HepG2 (cell line): Measurements from ENCODE around the gene COMMD3. TPM values are rescaled to one million over a fixed set of nuclear protein-coding genes. Genes with fewer than 3 reads are reported as not detected.

Source experiments
- ATAC-seq: fragments of 200-7000 bp; cut with Tn5 transposase; 3 replicates; pipeline ENCODE4 v1.9.1; 2020; ENCODE audit warnings: mild to moderate bottlenecking, moderate library complexity
- BruUV-seq: library from RNA; stranded (reverse); fragments of 400-500 nt; replicated peaks from 2 replicates; lab custom pipeline; 2021; lab: Mats Ljungman, UMichigan
- CTCF ChIA-PET: fragments of 300-600 bp; formaldehyde crosslinking; extraction: SDS; loops from one replicate; lab custom pipeline; 2021; ENCODE audit warnings: low total read pairs, inconsistent platforms, low intra/inter-chr PET ratio; lab: Yijun Ruan, JAX
- POLR2A ChIA-PET: fragments of 350-600 bp; sonication (Branson Sonifier 250); formaldehyde crosslinking; loops from one replicate; lab custom pipeline; 2020; ENCODE audit warnings: antibody characterized with exemption, inconsistent platforms; lab: Yijun Ruan, JAX
- DNase-seq: peaks from one replicate; pipeline ENCODE4 v3.0.0-alpha.2; 2015; ENCODE audit warnings: low spot score
- FAIRE-seq: peaks from 3 replicates; lab custom pipeline; 2011; peaks lifted over from hg19 to GRCh38; lab: Jason Lieb, UNC
- H2AFZ ChIP-seq: one replicate; pipeline ENCODE4 v1.6.1; 2011; ENCODE audit warnings: low read length, inconsistent platforms
- H3K27ac ChIP-seq: fragments of 300-600 bp; 3 replicates; pipeline ENCODE4 v1.8.0; 2011; ENCODE audit warnings: mixed run types, mild to moderate bottlenecking, mixed read lengths, low read length, inconsistent platforms; ENCODE audit not compliant: insufficient read depth; ENCODE audit errors: extremely low read length
- H3K27me3 ChIP-seq, 2 experiments: fragments of 200-600 bp in 1 of 2; 2 replicates in 1 of 2; 3 replicates in 1 of 2; pipeline versions ENCODE4 v1.6.0 to v1.8.0; 2011; ENCODE audit warnings: low read length in 2 of 2, mild to moderate bottlenecking in 2 of 2, moderate library complexity in 2 of 2, inconsistent platforms in 1 of 2; ENCODE audit not compliant: insufficient read depth in 2 of 2, control insufficient read depth in 1 of 2
- H3K36me3 ChIP-seq, 2 experiments: fragments of 200-600 bp in 1 of 2; replicated peaks in 1 of 2; 2 replicates in 1 of 2; 3 replicates in 1 of 2; pipeline versions ENCODE4 v1.5.1 to v1.8.0; 2011; ENCODE audit warnings: low read length in 2 of 2, inconsistent platforms in 1 of 2; ENCODE audit not compliant: insufficient read depth in 2 of 2, control insufficient read depth in 1 of 2
- H3K4me1 ChIP-seq: 2 replicates; pipeline ENCODE4 v1.5.1; 2012; ENCODE audit warnings: low read length, inconsistent platforms; ENCODE audit not compliant: insufficient read depth
- H3K4me2 ChIP-seq: 2 replicates; pipeline ENCODE4 v1.6.0; 2011; ENCODE audit warnings: low read depth, low read length, inconsistent platforms
- H3K4me3 ChIP-seq, 3 experiments: fragments of 200-600 bp in 1 of 3; sonication (generic), shearing (Covaris generic) in 1 of 3; replicated peaks in 1 of 3; 2 replicates each; pipeline ENCODE4 v1.5.1; 2011 to 2016; ENCODE audit warnings: low read length in 3 of 3, inconsistent platforms in 2 of 3, low read depth in 2 of 3, mild to moderate bottlenecking in 2 of 3, control low read depth in 1 of 3, mixed read lengths in 1 of 3; ENCODE audit not compliant: insufficient read depth in 1 of 3
- H3K79me2 ChIP-seq: one replicate; pipeline ENCODE4 v1.6.1; 2011; ENCODE audit warnings: low read length, inconsistent platforms; ENCODE audit not compliant: insufficient read depth
- H3K9ac ChIP-seq: 2 replicates; pipeline ENCODE4 v1.6.0; 2011; ENCODE audit warnings: mild to moderate bottlenecking, low read depth, low read length, inconsistent platforms; ENCODE audit not compliant: insufficient read depth
- H3K9me3 ChIP-seq: 2 replicates; pipeline ENCODE4 v1.5.1; 2012; ENCODE audit warnings: mild to moderate bottlenecking, low read length
- H4K20me1 ChIP-seq: 2 replicates; pipeline ENCODE4 v1.6.0; 2011; ENCODE audit warnings: inconsistent platforms, mild to moderate bottlenecking, low read length, moderate library complexity; ENCODE audit not compliant: insufficient read depth
- CAMTA2 ChIP-seq: sonication (generic); formaldehyde crosslinking; IDR thresholded peaks from 2 replicates; pipeline ENCODE4 v1.4.0; 2020; ENCODE audit warnings: mild to moderate bottlenecking, missing genetic modification reagents, borderline replicate concordance
- CCDC6 ChIP-seq: sonication (generic); formaldehyde crosslinking; IDR thresholded peaks from 2 replicates; pipeline ENCODE4 v1.8.1; 2022; ENCODE audit warnings: mild to moderate bottlenecking, missing genetic modification reagents, moderate library complexity
- CREM ChIP-seq, 2 experiments: sonication (generic) in 1 of 2; formaldehyde crosslinking in 1 of 2; IDR thresholded peaks; 2 replicates each; pipeline versions ENCODE4 v1.4.0 to v1.6.1; 2016 to 2020; ENCODE audit warnings: antibody characterized with exemption in 1 of 2, mild to moderate bottlenecking in 1 of 2, missing genetic modification reagents in 1 of 2
- HNRNPUL1 ChIP-seq: fragments of 200-400 bp; formaldehyde crosslinking; IDR thresholded peaks from 2 replicates; pipeline ENCODE4 v1.6.1; 2017; ENCODE audit warnings: low read depth, mild to moderate bottlenecking, low read length, moderate library complexity
- MAZ ChIP-seq, 2 experiments: sonication (generic) in 1 of 2; formaldehyde crosslinking in 1 of 2; IDR thresholded peaks; 2 replicates each; pipeline versions ENCODE4 v1.5.0 to v1.6.1; 2012 to 2020; ENCODE audit warnings: low read depth in 2 of 2, mild to moderate bottlenecking in 2 of 2, borderline replicate concordance in 1 of 2, improper control_type of control experiment in 1 of 2, low read length in 1 of 2, missing genetic modification reagents in 1 of 2, moderate library complexity in 1 of 2
- MTA3 ChIP-seq: sonication (generic); formaldehyde crosslinking; IDR thresholded peaks from 2 replicates; pipeline ENCODE4 v1.4.0; 2020; ENCODE audit warnings: missing genetic modification reagents
- MXD3 ChIP-seq: IDR thresholded peaks from 2 replicates; pipeline ENCODE4 v1.6.1; 2016; ENCODE audit warnings: mild to moderate bottlenecking, missing biosample characterization, missing genetic modification reagents
- RFX3 ChIP-seq: IDR thresholded peaks from 2 replicates; pipeline ENCODE4 v1.6.1; 2016; ENCODE audit warnings: missing biosample characterization, missing genetic modification reagents
- SATB2 ChIP-seq: sonication (generic); formaldehyde crosslinking; IDR thresholded peaks from 2 replicates; pipeline ENCODE4 v1.5.0; 2020; ENCODE audit warnings: missing genetic modification reagents
- SP140L ChIP-seq: sonication (generic); formaldehyde crosslinking; IDR thresholded peaks from 2 replicates; pipeline ENCODE4 v1.4.0; 2020; ENCODE audit warnings: missing genetic modification reagents, borderline replicate concordance
- SP2 ChIP-seq: sonication (generic); formaldehyde crosslinking; IDR thresholded peaks from 2 replicates; pipeline ENCODE4 v1.5.1; 2020; ENCODE audit warnings: mild to moderate bottlenecking, missing genetic modification reagents
- SYNCRIP ChIP-seq: fragments of 200-400 bp; formaldehyde crosslinking; IDR thresholded peaks from 2 replicates; pipeline ENCODE4 v1.6.1; 2018; ENCODE audit warnings: mild to moderate bottlenecking, low read depth, low read length; ENCODE audit not compliant: insufficient read depth
- ZMYM3 ChIP-seq: sonication (generic); formaldehyde crosslinking; IDR thresholded peaks from 2 replicates; pipeline ENCODE4 v1.5.1; 2020; ENCODE audit warnings: mild to moderate bottlenecking, missing genetic modification reagents
- ZNF232 ChIP-seq: sonication (generic); formaldehyde crosslinking; IDR thresholded peaks from 2 replicates; pipeline ENCODE4 v1.4.0; 2020; ENCODE audit warnings: missing genetic modification reagents, borderline replicate concordance
- ZNF264 ChIP-seq: sonication (generic); formaldehyde crosslinking; IDR thresholded peaks from 2 replicates; pipeline ENCODE4 v1.4.0; 2020; ENCODE audit warnings: missing genetic modification reagents
- ZNF496 ChIP-seq: sonication (generic); formaldehyde crosslinking; IDR thresholded peaks from 2 replicates; pipeline ENCODE4 v1.8.1; 2023; ENCODE audit warnings: mild to moderate bottlenecking, moderate library complexity, missing genetic modification reagents; ENCODE audit not compliant: insufficient replicate concordance
- WGBS: methylation state at CpG from one replicate; pipeline ENCODE4 v1.1.6; 2017; ENCODE audit warnings: low lambda C conversion rate; 5-methylcytosine and 5-hydroxymethylcytosine counted together
- in situ Hi-C: cut with HindIII; loops from 2 replicates; pipeline ENCODE4 v1.10.0; 2017; ENCODE audit warnings: low pct_unique_long_range_greater_than_20kb; ENCODE audit not compliant: extremely low pct_ligation_motif_present
- intact Hi-C: fragments of 100-400 bp; cut with micrococcal nuclease; formaldehyde crosslinking; loops from one replicate; pipeline ENCODE4 v1.10.0; 2022; ENCODE audit not compliant: unreplicated experiment
- polyA plus RNA-seq, 8 experiments: library from polyadenylated mRNA; depleted of rRNA in 3 of 8; stranded (reverse) in 7 of 8; unstranded in 1 of 8; fragments of >200 nt; fragmentation: Illumina TruSeq in 4 of 8; extraction: Trizol in 4 of 8; gene quantifications; 2 replicates each; pipeline versions ENCODE4 v1.2.1 to v1.2.3, GENCODE V29; 2011 to 2016; ENCODE audit warnings: low read depth in 4 of 8, missing spikeins in 1 of 8, mixed read lengths in 1 of 8; ENCODE audit not compliant: insufficient read depth in 1 of 8
- total RNA-seq, 5 experiments: library from RNA; depleted of rRNA; stranded (reverse); fragments of >200 nt; fragmentation: Illumina TruSeq; extraction: Trizol; gene quantifications; 2 replicates each; pipeline ENCODE4 v1.2.3, GENCODE V29; 2016; ENCODE audit warnings: low read depth in 1 of 5
- TF ChIP-seq, protein P1 (sequence below): sonication (generic); formaldehyde crosslinking; IDR thresholded peaks from 2 replicates; pipeline ENCODE4 v1.5.0; 2020; ENCODE audit warnings: missing genetic modification reagents

COMMD3 gene
- total and polyA plus RNA-seq, 2 of the 13 experiments (the other 11 are each of a cell fraction or from before 2014, with no cell fraction given) = 38.7 to 54.4 TPM

GRCh38 chr10:22333975-22334282, 17.7 kb downstream of the COMMD3 start:
- TF ChIP-seq RFX3 (no peak), SP140L (CRISPR knock-in tag) (no peak), ZNF496 (no peak), SYNCRIP (no peak), MAZ (IDR thresholded peaks at IDR 0.05; ENCODE audit: borderline replicate concordance, low read depth, low read length) (no peak), MAZ (CRISPR knock-in tag; IDR thresholded peaks at IDR 0.05; ENCODE audit: low read depth) (no peak), SP2 (CRISPR knock-in tag) (no peak), ZNF232 (no peak), CREM (IDR thresholded peaks at IDR 0.05) (no peak), CREM (CRISPR knock-in tag; IDR thresholded peaks at IDR 0.05) (no peak), CAMTA2 (CRISPR knock-in tag) (no peak), CCDC6 (CRISPR knock-in tag) (no peak), MTA3 (CRISPR knock-in tag) (no peak), ZMYM3 (CRISPR knock-in tag) (no peak), ZNF264 (CRISPR knock-in tag) (no peak), MXD3 (CRISPR knock-in tag) (no peak), SATB2 (CRISPR knock-in tag) (no peak), HNRNPUL1 (no peak)
- TF ChIP-seq, protein P1, sequence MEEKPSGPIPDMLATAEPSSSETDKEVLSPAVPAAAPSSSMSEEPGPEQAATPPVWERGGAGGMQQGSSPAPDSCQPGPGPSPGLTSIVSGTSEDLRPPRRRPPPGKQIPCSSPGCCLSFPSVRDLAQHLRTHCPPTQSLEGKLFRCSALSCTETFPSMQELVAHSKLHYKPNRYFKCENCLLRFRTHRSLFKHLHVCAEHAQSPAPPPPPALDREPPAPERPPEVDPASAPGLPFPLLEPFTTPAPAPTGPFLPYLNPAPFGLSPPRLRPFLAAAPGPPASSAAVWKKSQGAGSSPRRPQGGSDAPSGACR (CRISPR knock-in tag) = no peak
- no peaks in the 10 kb centered on the region for H3K4me1 ChIP-seq
- POLR2A ChIA-PET = no interaction called here
- no peak overlapping the region for H3K9ac ChIP-seq
- in situ Hi-C loops = no loop called here
- peaks cover 0 to 25% of the 10 kb centered on the region in 2 experiments; a peak in 3 of 5 replicates for H3K27me3 ChIP-seq
- WGBS = 92% methylated on average over 16 of the region's 16 CpGs
- CTCF ChIA-PET = no interaction called here
- no peaks in the 10 kb centered on the region for H4K20me1 ChIP-seq
- H3K36me3 ChIP-seq = peaks cover 0 to 11% of the 10 kb centered on the region in 2 experiments; a peak in 2 of 5 replicates
- FAIRE-seq (no peak), ATAC-seq (peak; percentile 31; the same call in 2 of the 3 replicates), DNase-seq (no peak)
- intact Hi-C loops = no loop called here
- no peak overlapping the region for H2AFZ ChIP-seq
- H3K4me2 ChIP-seq = no peak overlapping the region
- BruUV-seq = no TSS peak
- no peaks in the 10 kb centered on the region for H3K9me3 ChIP-seq
- H3K4me3 ChIP-seq = no peak overlapping the region
- H3K79me2 ChIP-seq = no peaks in the 10 kb centered on the region
- H3K27ac ChIP-seq = no peak overlapping the region
